Neural crest cell (in vitro differentiated cells): ENCODE measurements around the gene NCDN. TPM values are rescaled to one million over a fixed set of nuclear protein-coding genes. Genes with fewer than 3 reads are reported as not detected.

Source experiments
- DNase-seq: peaks from one replicate; pipeline ENCODE4 v3.0.0; 2021; ENCODE audit warnings: low read depth, mixed read lengths, low spot score
- H3K27ac Mint-ChIP-seq: one replicate; pipeline ENCODE4 v1.8.0; 2021; ENCODE audit warnings: mild to moderate bottlenecking, mixed read lengths; ENCODE audit not compliant: unreplicated experiment
- H3K27me3 Mint-ChIP-seq: 2 replicates; pipeline ENCODE4 v1.8.0; 2021; ENCODE audit warnings: low read depth, mild to moderate bottlenecking, mixed read lengths
- H3K36me3 Mint-ChIP-seq: 2 replicates; pipeline ENCODE4 v1.8.0; 2021; ENCODE audit warnings: low read depth, mild to moderate bottlenecking, mixed read lengths
- H3K4me1 Mint-ChIP-seq: 2 replicates; pipeline ENCODE4 v1.8.0; 2021; ENCODE audit warnings: mixed read lengths
- H3K4me3 Mint-ChIP-seq: one replicate; pipeline ENCODE4 v1.8.0; 2021; ENCODE audit warnings: mild to moderate bottlenecking, mixed read lengths
- H3K9me3 Mint-ChIP-seq: 2 replicates; pipeline ENCODE4 v1.8.0; 2021; ENCODE audit warnings: mixed read lengths
- CTCF ChIP-seq: fragments of 200-600 bp; sonication (generic); conservative IDR thresholded peaks from 2 replicates; pipeline ENCODE4 v1.5.0; 2021; ENCODE audit warnings: antibody characterized with exemption, mild to moderate bottlenecking
- total RNA-seq: library from RNA; stranded (reverse); gene quantifications from 2 replicates; pipeline ENCODE4 v1.2.1, GENCODE V29; 2021

The NCDN gene
- total RNA-seq, 1 donor from 2014 or later: 33.7 TPM

- Mint-ChIP-seq H3K9me3 (no peaks in the 10 kb centered on the region), H3K27me3 (no peaks in the 10 kb centered on the region), H3K27ac (no peak overlapping the region), H3K36me3 (peaks cover 3% of the 10 kb centered on the region), H3K4me1 (peaks cover 4% of the 10 kb centered on the region), H3K4me3 (no peak overlapping the region)
- no peak for DNase-seq
- TF ChIP-seq CTCF: no peak
These were observed 33.0 kb downstream of the NCDN start for GRCh38 chr1:35590476-35591040.

GRCh38 chr1:35591211-35591610, 33.6 kb downstream of the NCDN start:
- peak overlapping the region; percentile 8 for H3K27ac Mint-ChIP-seq
- peaks cover 3% of the 10 kb centered on the region for H3K36me3 Mint-ChIP-seq
- no peak for TF ChIP-seq CTCF

GRCh38 chr1:35592991-35593769, 35.6 kb downstream of the NCDN start:
- Mint-ChIP-seq H3K27me3 (no peaks in the 10 kb centered on the region), H3K4me3 (no peak overlapping the region), H3K4me1 (peaks cover 4% of the 10 kb centered on the region), H3K9me3 (no peaks in the 10 kb centered on the region), H3K27ac (no peak overlapping the region), H3K36me3 (peaks cover 3% of the 10 kb centered on the region)
- no peak for DNase-seq
- TF ChIP-seq CTCF: no peak

More at GRCh38 chr1:35591211-35591610, 33.6 kb downstream of the NCDN start:
- peaks cover 4% of the 10 kb centered on the region for H3K4me1 Mint-ChIP-seq
- no peak for DNase-seq
- no peak overlapping the region for H3K4me3 Mint-ChIP-seq
- H3K9me3 Mint-ChIP-seq: no peaks in the 10 kb centered on the region
- H3K27me3 Mint-ChIP-seq: no peaks in the 10 kb centered on the region

GRCh38 chr1:35594005-35594760, 36.6 kb downstream of the NCDN start:
- Mint-ChIP-seq H3K36me3 (peaks cover 3% of the 10 kb centered on the region), H3K4me1 (peaks cover 11% of the 10 kb centered on the region), H3K27ac (no peak overlapping the region), H3K4me3 (no peak overlapping the region), H3K9me3 (no peaks in the 10 kb centered on the region), H3K27me3 (no peaks in the 10 kb centered on the region)
- TF ChIP-seq CTCF: no peak
- DNase-seq: no peak

- Mint-ChIP-seq H3K27ac (no peak overlapping the region), H3K27me3 (no peaks in the 10 kb centered on the region), H3K9me3 (no peaks in the 10 kb centered on the region), H3K36me3 (peaks cover 6% of the 10 kb centered on the region), H3K4me1 (peaks cover 15% of the 10 kb centered on the region), H3K4me3 (no peak overlapping the region)
- DNase-seq: no peak
- no peak for TF ChIP-seq CTCF
These were observed 38.1 kb downstream of the NCDN start for GRCh38 chr1:35595684-35596083.
